Measurements from ENCODE around the gene RAG2. TPM values are rescaled to one million over a fixed set of nuclear protein-coding genes. Genes with fewer than 3 reads are reported as not detected.

RAG2 gene
- total and polyA plus RNA-seq, 2 donors (not counting 3 experiments of a cell fraction or from before 2014, with no cell fraction given) = not detected

GRCh38 chr11:36569095-36569494, 28.9 kb downstream of the RAG2 start:
- ChIA-PET POLR2A (no interaction called here), CTCF (no interaction called here)
- H3K27me3 ChIP-seq (ENCODE audit: control insufficient read depth in 2 of 2, insufficient read depth in 2 of 2, low read length in 2 of 2) = peaks cover 4 to 15% of the 10 kb centered on the region in 2 experiments
- H3K4me3 ChIP-seq (replicated peaks in 1 of 3; ENCODE audit: insufficient read depth in 1 of 3, low read depth in 1 of 3, low read length in 3 of 3) = no peak overlapping the region
- FAIRE-seq = no peak
- H3K9me1 ChIP-seq (replicated peaks; ENCODE audit: control insufficient read depth, extremely low read depth, insufficient read depth, low read length) = no peaks in the 10 kb centered on the region
- H3K79me2 ChIP-seq (ENCODE audit: control insufficient read depth, insufficient read depth, low read length) = no peaks in the 10 kb centered on the region
- H3K36me3 ChIP-seq (ENCODE audit: control insufficient read depth in 2 of 2, extremely low read depth in 1 of 2, insufficient read depth in 2 of 2, low read length in 2 of 2) = no peaks in the 10 kb centered on the region
- TF ChIP-seq POLR2A (IDR thresholded peaks at IDR 0.05; ENCODE audit: low read depth, low read length) (no peak), CTCF (IDR thresholded peaks at IDR 0.05; ENCODE audit: extremely low read depth in 1 of 2, insufficient read depth in 1 of 2, low read depth in 1 of 2, low read length in 2 of 2) (no peak), MAX (IDR thresholded peaks at IDR 0.05; ENCODE audit: insufficient read depth, insufficient read length) (no peak), EZH2 (IDR thresholded peaks at IDR 0.05; ENCODE audit: borderline replicate concordance, low read depth, low read length, severe bottlenecking) (no peak), POLR2AphosphoS5 (IDR thresholded peaks at IDR 0.05; ENCODE audit: insufficient read depth, low read depth, low read length) (no peak), GATA2 (IDR thresholded peaks at IDR 0.05; ENCODE audit: insufficient read depth, insufficient read length, low read depth, low read length) (no peak), FOS (IDR thresholded peaks at IDR 0.05; ENCODE audit: borderline replicate concordance, insufficient read depth, low read length) (no peak), MYC (IDR thresholded peaks at IDR 0.05; ENCODE audit: low read depth, low read length) (no peak), JUN (IDR thresholded peaks at IDR 0.05; ENCODE audit: borderline replicate concordance, insufficient read depth, insufficient read length, low read depth) (no peak)
- no TSS peak for BruUV-seq (replicated peaks)
- H3K9me3 ChIP-seq (replicated peaks; ENCODE audit: control insufficient read depth, insufficient read depth, low read length) = no peaks in the 10 kb centered on the region
- no peak overlapping the region for H3K4me2 ChIP-seq (ENCODE audit: insufficient read depth, low read length)
- no peak overlapping the region for H3K9ac ChIP-seq (replicated peaks; ENCODE audit: extremely low read depth, insufficient read depth, low read length)
- no peak for DNase-seq (ENCODE audit: low read depth, low spot score)
- dilution Hi-C loops (cut with MboI; ENCODE audit: extremely low pct_ligation_motif_present, low sequenced_read_pairs) = no loop called here
- H3K27ac ChIP-seq (ENCODE audit: insufficient read depth, low read depth, low read length) = no peak overlapping the region
- H2AFZ ChIP-seq (ENCODE audit: low read depth, low read length) = no peak overlapping the region
- no peaks in the 10 kb centered on the region for H3K4me1 ChIP-seq (ENCODE audit: control insufficient read depth, extremely low read depth, insufficient read depth, low read length)
- no peaks in the 10 kb centered on the region for H4K20me1 ChIP-seq (replicated peaks; ENCODE audit: control insufficient read depth, extremely low read depth, insufficient read depth, low read length)
- intact Hi-C loops (cut with micrococcal nuclease) = no loop called here

Measured in endothelial cell of umbilical vein (primary cell).